ENCODE data around the gene IL2RA. TPM values are rescaled to one million over a fixed set of nuclear protein-coding genes. Genes with fewer than 3 reads are reported as not detected.
A peak's percentile ranks its signal among the peaks of the same experiment; 100 is the strongest.
"Not testable (repeated sequence)": the region's sequence is repeated elsewhere in the genome, so short reads cannot be mapped to it uniquely, and the experiment has no call there.

Gene IL2RA
- total RNA-seq, 2 donors from 2014 or later: 1,064 to 1,187 TPM

GRCh38 chr10:6048281-6049030 lies 13.7 kb downstream of the IL2RA start:
- no peaks in the 10 kb centered on the region for H3K27me3 Mint-ChIP-seq
- DNase-seq (ENCODE audit: low spot score) (no peak), ATAC-seq (no peak)
- no peaks in the 10 kb centered on the region for H3K9me3 Mint-ChIP-seq
- H3K36me3 Mint-ChIP-seq: peaks cover 49% of the 10 kb centered on the region
- H3K27ac Mint-ChIP-seq: peak overlapping the region; percentile 94 to 98
- H3K4me3 Mint-ChIP-seq: peak overlapping the region; percentile 82
- H3K4me1 Mint-ChIP-seq (ENCODE audit: low read depth in 2 of 2): peaks cover 85 to 89% of the 10 kb centered on the region in 2 donors

GRCh38 chr10:6047847-6048246 lies 14.3 kb downstream of the IL2RA start:
- ATAC-seq (no peak), DNase-seq (ENCODE audit: low spot score) (no peak)
- Mint-ChIP-seq H3K27ac (peak overlapping the region; percentile 94 to 98), H3K9me3 (no peaks in the 10 kb centered on the region), H3K4me3 (peak overlapping the region; percentile 82), H3K36me3 (peaks cover 54% of the 10 kb centered on the region), H3K27me3 (no peaks in the 10 kb centered on the region), H3K4me1 (ENCODE audit: low read depth in 2 of 2) (peaks cover 85 to 89% of the 10 kb centered on the region in 2 donors)

GRCh38 chr10:6046773-6047611 lies 15.2 kb downstream of the IL2RA start:
- H3K27ac Mint-ChIP-seq: peak overlapping the region; percentile 97 to 98
- peaks cover 78 to 89% of the 10 kb centered on the region in 2 donors for H3K4me1 Mint-ChIP-seq (ENCODE audit: low read depth in 2 of 2)
- peak overlapping the region; percentile 89 for H3K4me3 Mint-ChIP-seq
- DNase-seq (ENCODE audit: low spot score): no peak
- H3K36me3 Mint-ChIP-seq: peaks cover 46% of the 10 kb centered on the region
- H3K9me3 Mint-ChIP-seq: no peaks in the 10 kb centered on the region
- H3K27me3 Mint-ChIP-seq: no peaks in the 10 kb centered on the region
- ATAC-seq: no peak

- ATAC-seq: peak; percentile 4 to 21
- Mint-ChIP-seq H3K27ac (peak overlapping the region; percentile 97 to 98), H3K9me3 (no peaks in the 10 kb centered on the region), H3K4me1 (ENCODE audit: low read depth in 2 of 2) (peaks cover 79 to 84% of the 10 kb centered on the region in 2 donors), H3K4me3 (peak overlapping the region; percentile 89), H3K36me3 (peaks cover 49% of the 10 kb centered on the region), H3K27me3 (no peaks in the 10 kb centered on the region)
- no peak for DNase-seq (ENCODE audit: low spot score)
These were observed 16.0 kb downstream of the IL2RA start for GRCh38 chr10:6045878-6046772.

- peak; percentile 61 to 66 for ATAC-seq
- DNase-seq (ENCODE audit: low spot score): peak; percentile 75
- Mint-ChIP-seq H3K4me1 (ENCODE audit: low read depth in 2 of 2) (peaks cover 74 to 77% of the 10 kb centered on the region in 2 donors), H3K36me3 (peaks cover 53% of the 10 kb centered on the region), H3K4me3 (peak overlapping the region; percentile 89), H3K9me3 (no peaks in the 10 kb centered on the region), H3K27me3 (no peaks in the 10 kb centered on the region), H3K27ac (peak overlapping the region; percentile 97 to 98)
These were observed 16.8 kb downstream of the IL2RA start for GRCh38 chr10:6045314-6045848.

GRCh38 chr10:6044751-6045313 lies 17.3 kb downstream of the IL2RA start:
- Mint-ChIP-seq H3K4me1 (ENCODE audit: low read depth in 2 of 2) (peaks cover 71 to 74% of the 10 kb centered on the region in 2 donors), H3K4me3 (peak overlapping the region; percentile 89), H3K27me3 (no peaks in the 10 kb centered on the region), H3K27ac (peak overlapping the region; percentile 97 to 98), H3K36me3 (peaks cover 56% of the 10 kb centered on the region), H3K9me3 (no peaks in the 10 kb centered on the region)
- DNase-seq (ENCODE audit: low spot score): no peak
- ATAC-seq: peak; percentile 67 to 77

GRCh38 chr10:6044060-6044459 lies 18.1 kb downstream of the IL2RA start:
- Mint-ChIP-seq H3K4me1 (ENCODE audit: low read depth in 2 of 2) (peaks cover 72 to 74% of the 10 kb centered on the region in 2 donors), H3K36me3 (peaks cover 58% of the 10 kb centered on the region), H3K27ac (peak overlapping the region; percentile 97 to 98), H3K4me3 (peak overlapping the region; percentile 89), H3K9me3 (no peaks in the 10 kb centered on the region), H3K27me3 (no peaks in the 10 kb centered on the region)
- ATAC-seq: no peak
- no peak for DNase-seq (ENCODE audit: low spot score)

GRCh38 chr10:6043377-6043776 lies 18.8 kb downstream of the IL2RA start:
- Mint-ChIP-seq H3K36me3 (peaks cover 59% of the 10 kb centered on the region), H3K27ac (peak overlapping the region; percentile 97 to 98), H3K4me3 (peak overlapping the region; percentile 68), H3K4me1 (ENCODE audit: low read depth in 2 of 2) (peaks cover 71 to 74% of the 10 kb centered on the region in 2 donors)
- not testable (repeated sequence) for H3K27me3 Mint-ChIP-seq; DNase-seq (ENCODE audit: low spot score); ATAC-seq; H3K9me3 Mint-ChIP-seq

- ATAC-seq (no peak), DNase-seq (ENCODE audit: low spot score) (no peak)
- no peaks in the 10 kb centered on the region for H3K27me3 Mint-ChIP-seq
- no peaks in the 10 kb centered on the region for H3K9me3 Mint-ChIP-seq
- peak overlapping the region; percentile 97 to 98 for H3K27ac Mint-ChIP-seq
- H3K4me3 Mint-ChIP-seq: peak overlapping the region; percentile 52
- peaks cover 63% of the 10 kb centered on the region for H3K36me3 Mint-ChIP-seq
- H3K4me1 Mint-ChIP-seq (ENCODE audit: low read depth in 2 of 2): peaks cover 73 to 75% of the 10 kb centered on the region in 2 donors
These were observed 22.0 kb downstream of the IL2RA start for GRCh38 chr10:6040205-6040604.

- no peak for ATAC-seq
- Mint-ChIP-seq H3K4me3 (peak overlapping the region; percentile 54), H3K27me3 (no peaks in the 10 kb centered on the region), H3K36me3 (peaks cover 61% of the 10 kb centered on the region), H3K27ac (peak overlapping the region; percentile 65 to 90), H3K4me1 (ENCODE audit: low read depth in 2 of 2) (peaks cover 71 to 72% of the 10 kb centered on the region in 2 donors), H3K9me3 (no peaks in the 10 kb centered on the region)
- DNase-seq (ENCODE audit: low spot score): no peak
These were observed 22.5 kb downstream of the IL2RA start for GRCh38 chr10:6039711-6040110.

- DNase-seq (ENCODE audit: low spot score) (no peak), ATAC-seq (peak; percentile 64 to 67)
- Mint-ChIP-seq H3K27me3 (no peaks in the 10 kb centered on the region), H3K36me3 (peaks cover 68% of the 10 kb centered on the region), H3K27ac (peak overlapping the region; percentile 65 to 90), H3K4me3 (peak overlapping the region; percentile 54), H3K9me3 (no peaks in the 10 kb centered on the region), H3K4me1 (ENCODE audit: low read depth in 2 of 2) (peaks cover 66 to 72% of the 10 kb centered on the region in 2 donors)
These were observed 24.0 kb downstream of the IL2RA start for GRCh38 chr10:6038071-6038631.

- Mint-ChIP-seq H3K27ac (peak overlapping the region; percentile 65 to 90), H3K4me3 (peak overlapping the region; percentile 54), H3K4me1 (ENCODE audit: low read depth in 2 of 2) (peaks cover 68 to 70% of the 10 kb centered on the region in 2 donors), H3K36me3 (peaks cover 65% of the 10 kb centered on the region), H3K27me3 (no peaks in the 10 kb centered on the region), H3K9me3 (no peaks in the 10 kb centered on the region)
- DNase-seq (ENCODE audit: low spot score) (no peak), ATAC-seq (no peak)
These were observed 24.7 kb downstream of the IL2RA start for GRCh38 chr10:6037422-6037821.

Data from natural killer cell treated with Interleukin-12 subunit alpha and Interleukin-12 subunit beta and Interleukin-15 and Interleukin-18, amount 100 ng/mL, for 72 hours (primary cell).